HEK293 (cell line): ENCODE measurements around the gene TLCD3A.

Experiments used
- CTCF ChIA-PET: fragments of 350-600 bp; formaldehyde crosslinking; extraction: SDS; loops from one replicate; lab custom pipeline; 2021; ENCODE audit warnings: antibody characterized with exemption; lab: Yijun Ruan, JAX
- POLR2A ChIA-PET: fragments of 300-600 bp; formaldehyde crosslinking; extraction: SDS; loops from one replicate; lab custom pipeline; 2020; ENCODE audit warnings: antibody characterized with exemption, inconsistent platforms; lab: Yijun Ruan, JAX
- H3K27ac ChIP-seq: fragments of 200-500 bp; sonication (Bioruptor generic); 2 replicates; pipeline ENCODE4 v1.5.1; 2014; ENCODE audit warnings: low read depth, low read length, control low read depth, inconsistent platforms; ENCODE audit errors: extremely low read depth
- H3K36me3 ChIP-seq, 2 experiments: fragments of 200-500 bp in 1 of 2; sonication (Bioruptor generic) in 1 of 2; 1 replicate in 1 of 2; 2 replicates in 1 of 2; pipeline ENCODE4 v1.5.1; 2014 to 2017; ENCODE audit warnings: inconsistent platforms in 2 of 2, low read length in 2 of 2; ENCODE audit not compliant: control insufficient read depth in 2 of 2, insufficient read depth in 1 of 2
- H3K4me1 ChIP-seq: fragments of 200-500 bp; sonication (Bioruptor generic); 2 replicates; pipeline ENCODE4 v1.5.1; 2014; ENCODE audit warnings: mild to moderate bottlenecking, low read length, inconsistent platforms; ENCODE audit not compliant: control insufficient read depth, insufficient read depth
- H3K4me3 ChIP-seq: 2 replicates; pipeline ENCODE4 v1.5.1; 2011; ENCODE audit warnings: low read depth, mild to moderate bottlenecking, control low read depth, low read length, moderate library complexity
- H3K9me3 ChIP-seq: fragments of 200-500 bp; sonication (Bioruptor generic); 2 replicates; pipeline ENCODE4 v1.5.1; 2014; ENCODE audit warnings: low read depth, low read length, inconsistent platforms; ENCODE audit not compliant: control insufficient read depth, insufficient read depth
- KLF8 ChIP-seq: fragments of 450-650 bp; formaldehyde crosslinking; IDR thresholded peaks from 2 replicates; pipeline ENCODE4 v1.5.1; 2016; ENCODE audit warnings: missing biosample characterization, missing genetic modification characterization
- OSR2 ChIP-seq: fragments of 450-650 bp; formaldehyde crosslinking; IDR thresholded peaks from 2 replicates; pipeline ENCODE4 v1.5.1; 2016; ENCODE audit warnings: missing biosample characterization, missing genetic modification characterization
- OVOL3 ChIP-seq: fragments of 450-650 bp; formaldehyde crosslinking; IDR thresholded peaks from 2 replicates; pipeline ENCODE4 v1.5.1; 2016; ENCODE audit warnings: missing biosample characterization, missing genetic modification characterization
- ZBTB17 ChIP-seq: fragments of 450-650 bp; formaldehyde crosslinking; IDR thresholded peaks from 2 replicates; pipeline ENCODE4 v1.5.1; 2016; ENCODE audit warnings: missing biosample characterization, missing genetic modification characterization
- ZNF2 ChIP-seq: fragments of 450-650 bp; formaldehyde crosslinking; IDR thresholded peaks from 2 replicates; pipeline ENCODE4 v1.5.1; 2016; ENCODE audit warnings: missing biosample characterization, missing genetic modification characterization
- ZNF211 ChIP-seq: fragments of 450-650 bp; formaldehyde crosslinking; IDR thresholded peaks from 2 replicates; pipeline ENCODE4 v1.5.1; 2016; ENCODE audit warnings: low read depth, missing biosample characterization, missing genetic modification characterization
- ZNF266 ChIP-seq: fragments of 450-650 bp; formaldehyde crosslinking; IDR thresholded peaks from 2 replicates; pipeline ENCODE4 v1.5.1; 2016; ENCODE audit warnings: missing biosample characterization, missing genetic modification characterization, low read depth
- ZNF292 ChIP-seq: fragments of 450-650 bp; formaldehyde crosslinking; IDR thresholded peaks from 2 replicates; pipeline ENCODE4 v1.5.1; 2016; ENCODE audit warnings: low read depth, missing biosample characterization, missing genetic modification characterization, borderline replicate concordance
- ZNF404 ChIP-seq: fragments of 450-650 bp; formaldehyde crosslinking; IDR thresholded peaks from 2 replicates; pipeline ENCODE4 v1.5.1; 2017; ENCODE audit warnings: missing biosample characterization, missing genetic modification characterization
- ZNF423 ChIP-seq: fragments of 450-650 bp; formaldehyde crosslinking; IDR thresholded peaks from 2 replicates; pipeline ENCODE4 v1.5.1; 2016; ENCODE audit warnings: missing biosample characterization, missing genetic modification characterization
- ZNF558 ChIP-seq: fragments of 450-650 bp; formaldehyde crosslinking; IDR thresholded peaks from 2 replicates; pipeline ENCODE4 v1.5.1; 2016; ENCODE audit warnings: missing biosample characterization, missing genetic modification characterization
- ZNF660 ChIP-seq: fragments of 450-650 bp; IDR thresholded peaks from 2 replicates; pipeline ENCODE4 v1.5.1; 2018; ENCODE audit warnings: missing biosample characterization, mild to moderate bottlenecking, missing genetic modification characterization
- ZNF837 ChIP-seq: fragments of 450-650 bp; formaldehyde crosslinking; IDR thresholded peaks from 2 replicates; pipeline ENCODE4 v1.5.1; 2016; ENCODE audit warnings: missing biosample characterization, missing genetic modification characterization
- TF ChIP-seq, protein P1 (sequence below): fragments of 450-650 bp; formaldehyde crosslinking; IDR thresholded peaks from 2 replicates; pipeline ENCODE4 v1.5.1; 2016; ENCODE audit warnings: missing biosample characterization, missing genetic modification characterization
- TF ChIP-seq, protein P2 (sequence below): fragments of 450-650 bp; formaldehyde crosslinking; IDR thresholded peaks from 2 replicates; pipeline ENCODE4 v1.5.0; 2017; ENCODE audit warnings: missing biosample characterization, missing genetic modification characterization, borderline replicate concordance
- TF ChIP-seq, protein P3 (sequence below): fragments of 450-650 bp; formaldehyde crosslinking; conservative IDR thresholded peaks from 2 replicates; pipeline ENCODE4 v1.5.1; 2016; ENCODE audit warnings: low read depth, missing biosample characterization, missing genetic modification characterization

Gene TLCD3A

DNA sequence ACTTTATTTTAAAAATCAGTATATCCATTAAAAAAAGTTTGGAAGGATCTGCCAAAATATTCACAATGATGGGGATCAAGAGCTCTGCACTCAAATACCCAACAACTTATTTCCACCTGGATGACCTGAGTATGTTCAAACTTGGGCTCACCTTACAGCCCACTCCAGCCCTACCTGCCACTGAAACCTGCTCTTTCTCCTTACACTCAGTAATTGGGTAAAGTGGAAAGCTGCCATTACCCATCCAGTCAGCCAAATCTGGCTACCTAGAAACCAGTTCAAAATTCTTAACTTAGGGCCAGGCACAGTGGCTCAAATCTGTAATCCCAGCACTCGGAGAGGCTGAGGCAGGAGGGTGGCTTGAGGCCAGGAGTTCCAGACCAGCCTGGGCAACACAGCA, 27.4 kb upstream of the TLCD3A start:
- ChIA-PET CTCF (interaction anchor here (0.6 to 6.0 kb wide), 9 partner anchors 8 to 561 kb away, joined by 3 to 55 read pairs (median 6); partner anchors contain the start of genes TIMM22 and VPS53), POLR2A (interaction anchor here (0.8 kb wide), 1 partner anchor 293 kb away, joined by 3 read pairs; no protein-coding TSS in a partner anchor)
- Histone ChIP-seq H3K9me3 (no peaks in the 10 kb centered on the region), H3K27ac (no peak overlapping the region), H3K4me1 (no peaks in the 10 kb centered on the region), H3K4me3 (no peak overlapping the region), H3K36me3 (peaks cover 33 to 43% of the 10 kb centered on the region in 2 experiments)
- no peak for TF ChIP-seq ZNF266 (tag by site-specific recombination)
- no peak for TF ChIP-seq ZNF404 (tag by site-specific recombination)
- TF ChIP-seq ZNF837 (tag by site-specific recombination), result no peak
- TF ChIP-seq ZNF211 (tag by site-specific recombination), result no peak

DNA sequence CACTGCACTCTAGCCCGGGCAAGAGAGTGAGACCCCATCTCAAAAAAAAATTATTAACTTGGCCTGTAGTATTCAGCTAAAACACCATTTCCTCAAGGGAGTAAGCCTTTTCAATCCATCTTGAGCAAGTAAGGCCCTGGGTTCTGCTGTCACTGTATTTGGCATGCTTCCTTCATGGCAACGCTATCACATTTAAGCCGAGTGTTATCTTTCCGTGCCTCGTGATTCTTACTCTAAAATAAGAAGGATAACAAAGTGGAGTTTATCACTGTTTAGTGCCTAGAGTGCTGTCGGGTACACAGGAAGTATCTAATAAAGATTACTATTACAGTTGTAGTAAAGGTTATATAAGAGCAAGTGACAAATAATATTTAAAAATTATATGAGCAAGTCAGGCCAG, 26.5 kb upstream of the TLCD3A start:
- H3K36me3 ChIP-seq, result peaks cover 29 to 48% of the 10 kb centered on the region in 2 experiments
- CTCF ChIA-PET, result interaction anchor here (0.7 to 3.5 kb wide), 5 partner anchors 18 to 294 kb away, joined by 3 to 28 read pairs (median 6); partner anchors contain the start of gene TIMM22
- H3K9me3 ChIP-seq, result no peaks in the 10 kb centered on the region
- no peak overlapping the region for H3K4me3 ChIP-seq
- POLR2A ChIA-PET, result no interaction called here
- H3K27ac ChIP-seq, result no peak overlapping the region
- TF ChIP-seq, protein P1, sequence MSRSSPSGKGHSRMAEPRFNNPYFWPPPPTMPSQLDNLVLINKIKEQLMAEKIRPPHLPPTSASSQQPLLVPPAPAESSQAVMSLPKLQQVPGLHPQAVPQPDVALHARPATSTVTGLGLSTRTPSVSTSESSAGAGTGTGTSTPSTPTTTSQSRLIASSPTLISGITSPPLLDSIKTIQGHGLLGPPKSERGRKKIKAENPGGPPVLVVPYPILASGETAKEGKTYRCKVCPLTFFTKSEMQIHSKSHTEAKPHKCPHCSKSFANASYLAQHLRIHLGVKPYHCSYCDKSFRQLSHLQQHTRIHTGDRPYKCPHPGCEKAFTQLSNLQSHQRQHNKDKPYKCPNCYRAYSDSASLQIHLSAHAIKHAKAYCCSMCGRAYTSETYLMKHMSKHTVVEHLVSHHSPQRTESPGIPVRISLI (tag by site-specific recombination), result no peak
- TF ChIP-seq, protein P2, sequence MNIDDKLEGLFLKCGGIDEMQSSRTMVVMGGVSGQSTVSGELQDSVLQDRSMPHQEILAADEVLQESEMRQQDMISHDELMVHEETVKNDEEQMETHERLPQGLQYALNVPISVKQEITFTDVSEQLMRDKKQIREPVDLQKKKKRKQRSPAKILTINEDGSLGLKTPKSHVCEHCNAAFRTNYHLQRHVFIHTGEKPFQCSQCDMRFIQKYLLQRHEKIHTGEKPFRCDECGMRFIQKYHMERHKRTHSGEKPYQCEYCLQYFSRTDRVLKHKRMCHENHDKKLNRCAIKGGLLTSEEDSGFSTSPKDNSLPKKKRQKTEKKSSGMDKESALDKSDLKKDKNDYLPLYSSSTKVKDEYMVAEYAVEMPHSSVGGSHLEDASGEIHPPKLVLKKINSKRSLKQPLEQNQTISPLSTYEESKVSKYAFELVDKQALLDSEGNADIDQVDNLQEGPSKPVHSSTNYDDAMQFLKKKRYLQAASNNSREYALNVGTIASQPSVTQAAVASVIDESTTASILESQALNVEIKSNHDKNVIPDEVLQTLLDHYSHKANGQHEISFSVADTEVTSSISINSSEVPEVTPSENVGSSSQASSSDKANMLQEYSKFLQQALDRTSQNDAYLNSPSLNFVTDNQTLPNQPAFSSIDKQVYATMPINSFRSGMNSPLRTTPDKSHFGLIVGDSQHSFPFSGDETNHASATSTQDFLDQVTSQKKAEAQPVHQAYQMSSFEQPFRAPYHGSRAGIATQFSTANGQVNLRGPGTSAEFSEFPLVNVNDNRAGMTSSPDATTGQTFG (tag by site-specific recombination), result no peak
- TF ChIP-seq OVOL3 (tag by site-specific recombination), result no peak
- no peak for TF ChIP-seq OSR2
- no peak for TF ChIP-seq ZNF423
- TF ChIP-seq, protein P3, sequence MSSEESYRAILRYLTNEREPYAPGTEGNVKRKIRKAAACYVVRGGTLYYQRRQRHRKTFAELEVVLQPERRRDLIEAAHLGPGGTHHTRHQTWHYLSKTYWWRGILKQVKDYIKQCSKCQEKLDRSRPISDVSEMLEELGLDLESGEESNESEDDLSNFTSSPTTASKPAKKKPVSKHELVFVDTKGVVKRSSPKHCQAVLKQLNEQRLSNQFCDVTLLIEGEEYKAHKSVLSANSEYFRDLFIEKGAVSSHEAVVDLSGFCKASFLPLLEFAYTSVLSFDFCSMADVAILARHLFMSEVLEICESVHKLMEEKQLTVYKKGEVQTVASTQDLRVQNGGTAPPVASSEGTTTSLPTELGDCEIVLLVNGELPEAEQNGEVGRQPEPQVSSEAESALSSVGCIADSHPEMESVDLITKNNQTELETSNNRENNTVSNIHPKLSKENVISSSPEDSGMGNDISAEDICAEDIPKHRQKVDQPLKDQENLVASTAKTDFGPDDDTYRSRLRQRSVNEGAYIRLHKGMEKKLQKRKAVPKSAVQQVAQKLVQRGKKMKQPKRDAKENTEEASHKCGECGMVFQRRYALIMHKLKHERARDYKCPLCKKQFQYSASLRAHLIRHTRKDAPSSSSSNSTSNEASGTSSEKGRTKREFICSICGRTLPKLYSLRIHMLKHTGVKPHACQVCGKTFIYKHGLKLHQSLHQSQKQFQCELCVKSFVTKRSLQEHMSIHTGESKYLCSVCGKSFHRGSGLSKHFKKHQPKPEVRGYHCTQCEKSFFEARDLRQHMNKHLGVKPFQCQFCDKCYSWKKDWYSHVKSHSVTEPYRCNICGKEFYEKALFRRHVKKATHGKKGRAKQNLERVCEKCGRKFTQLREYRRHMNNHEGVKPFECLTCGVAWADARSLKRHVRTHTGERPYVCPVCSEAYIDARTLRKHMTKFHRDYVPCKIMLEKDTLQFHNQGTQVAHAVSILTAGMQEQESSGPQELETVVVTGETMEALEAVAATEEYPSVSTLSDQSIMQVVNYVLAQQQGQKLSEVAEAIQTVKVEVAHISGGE (tag by site-specific recombination), result no peak
- TF ChIP-seq, all 188 proteins: peak for 0
- H3K4me1 ChIP-seq, result no peaks in the 10 kb centered on the region

DNA sequence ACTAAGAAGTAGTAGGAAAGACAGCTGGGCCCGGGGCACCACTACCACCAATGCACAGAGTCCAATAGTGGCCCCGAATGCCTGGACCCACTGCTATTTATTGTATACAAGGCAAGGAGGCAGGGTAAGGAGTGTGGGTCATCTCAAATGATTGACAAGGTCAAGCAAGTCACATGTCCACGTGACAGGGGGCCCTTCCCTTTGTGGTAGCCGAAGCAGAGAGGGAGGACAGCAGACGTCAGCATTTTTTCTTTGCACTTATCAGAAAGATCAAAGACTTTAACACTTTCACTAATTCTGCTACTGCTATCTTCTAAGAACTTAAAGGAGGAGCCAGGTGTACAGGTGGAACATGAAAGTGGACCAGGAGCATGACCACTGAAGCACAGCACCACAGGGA, 24.3 kb upstream of the TLCD3A start:
- Histone ChIP-seq H3K27ac (no peak overlapping the region), H3K9me3 (no peaks in the 10 kb centered on the region), H3K4me1 (no peaks in the 10 kb centered on the region), H3K36me3 (peaks cover 21 to 51% of the 10 kb centered on the region in 2 experiments), H3K4me3 (no peak overlapping the region)
- ChIA-PET POLR2A (no interaction called here), CTCF (no interaction called here)
- no peak for TF ChIP-seq ZBTB17
- TF ChIP-seq ZNF558 (tag by site-specific recombination), result no peak
- TF ChIP-seq ZNF292 (tag by site-specific recombination), result no peak
- no peak for TF ChIP-seq ZNF660 (tag by site-specific recombination)
- no peak for TF ChIP-seq ZNF2 (tag by site-specific recombination)
- no peak for TF ChIP-seq KLF8
